Smooth muscle cell (in vitro differentiated cells): ENCODE measurements around the gene PXT1. TPM values are rescaled to one million over a fixed set of nuclear protein-coding genes. Genes with fewer than 3 reads are reported as not detected.

Source experiments
- DNase-seq: peaks from one replicate; lab custom pipeline; 2025; ENCODE audit not compliant: unreplicated experiment; lab: John Stamatoyannopoulos, UW
- H2AFZ ChIP-seq: fragments of 200-600 bp; sonication (generic); 2 replicates; pipeline ENCODE4 v1.6.0; 2016; ENCODE audit warnings: antibody characterized with exemption, low read depth, mild to moderate bottlenecking
- H3F3A ChIP-seq: fragments of 200-600 bp; sonication (generic); 2 replicates; pipeline ENCODE4 v1.6.0; 2017; ENCODE audit warnings: antibody characterized with exemption, low read depth
- H3K27ac ChIP-seq: fragments of 200-600 bp; sonication (generic); 2 replicates; pipeline ENCODE4 v1.5.1; 2016; ENCODE audit warnings: low read depth, mild to moderate bottlenecking
- H3K27me3 ChIP-seq: fragments of 200-600 bp; sonication (generic); 2 replicates; pipeline ENCODE4 v1.6.1; 2016; ENCODE audit warnings: low read depth, mild to moderate bottlenecking
- H3K36me3 ChIP-seq: fragments of 200-600 bp; sonication (generic); 2 replicates; pipeline ENCODE4 v1.5.1; 2016; ENCODE audit warnings: low read depth
- H3K4me1 ChIP-seq: fragments of 200-600 bp; sonication (generic); 2 replicates; pipeline ENCODE4 v1.5.1; 2016; ENCODE audit warnings: low read depth
- H3K4me2 ChIP-seq: fragments of 200-600 bp; sonication (generic); 2 replicates; pipeline ENCODE4 v1.6.0; 2016; ENCODE audit warnings: mild to moderate bottlenecking
- H3K4me3 ChIP-seq: fragments of 200-600 bp; sonication (generic); 2 replicates; pipeline ENCODE4 v1.5.1; 2016; ENCODE audit warnings: mild to moderate bottlenecking
- H3K79me2 ChIP-seq: fragments of 200-600 bp; sonication (generic); 2 replicates; pipeline ENCODE4 v1.6.0; 2016; ENCODE audit warnings: low read depth, mild to moderate bottlenecking
- H3K9ac ChIP-seq: fragments of 200-600 bp; sonication (generic); 2 replicates; pipeline ENCODE4 v1.6.0; 2016; ENCODE audit warnings: low read depth
- H3K9me3 ChIP-seq: fragments of 200-600 bp; sonication (generic); replicated peaks from 2 replicates; pipeline ENCODE4 v1.5.1; 2016; ENCODE audit warnings: low read depth
- H4K20me1 ChIP-seq: fragments of 200-600 bp; sonication (generic); 2 replicates; pipeline ENCODE4 v1.6.0; 2016; ENCODE audit warnings: low read depth
- CTCF ChIP-seq: fragments of 200-600 bp; sonication (generic); IDR thresholded peaks from 2 replicates; pipeline ENCODE4 v1.5.1; 2017; ENCODE audit warnings: borderline replicate concordance, mild to moderate bottlenecking, antibody characterized with exemption; ENCODE audit not compliant: insufficient read depth, poor library complexity, severe bottlenecking
- WGBS: methylation state at CpG from one replicate; pipeline ENCODE4 v1.1.7; 2016; ENCODE audit warnings: low lambda C conversion rate; 5-methylcytosine and 5-hydroxymethylcytosine counted together
- polyA plus RNA-seq: library from polyadenylated mRNA; unstranded; fragments of >200 nt; fragmentation: Nextera tagmentation; extraction: Ambion mirVana; gene quantifications from 2 replicates; pipeline ENCODE4 v1.2.1, GENCODE V29; 2016
- total RNA-seq: library from RNA; depleted of rRNA; stranded (reverse); fragments of >200 nt; gene quantifications from 2 replicates; pipeline ENCODE4 v1.2.3, GENCODE V29; 2014

The PXT1 gene
- total and polyA plus RNA-seq, 2 experiments from 2014 or later, result not detected

GRCh38 chr6:36347621-36348020, 95.0 kb downstream of the PXT1 start:
- Histone ChIP-seq H3K27me3 (no peaks in the 10 kb centered on the region), H3K9me3 (no peaks in the 10 kb centered on the region), H3K36me3 (no peaks in the 10 kb centered on the region), H3K4me1 (peaks cover 5% of the 10 kb centered on the region), H3K79me2 (no peaks in the 10 kb centered on the region), H3K4me3 (no peak overlapping the region), H3K9ac (no peak overlapping the region), H2AFZ (no peak overlapping the region), H3K27ac (no peak overlapping the region), H3F3A (peaks cover 25% of the 10 kb centered on the region), H3K4me2 (no peak overlapping the region), H4K20me1 (no peaks in the 10 kb centered on the region)
- no peak for TF ChIP-seq CTCF
- WGBS, result 50% methylated on average over 4 of the region's 4 CpGs
- DNase-seq, result no peak

GRCh38 chr6:36346486-36347273, 96.0 kb downstream of the PXT1 start:
- Histone ChIP-seq H2AFZ (no peak overlapping the region), H3K4me2 (peak overlapping the region; percentile 40), H3K4me3 (no peak overlapping the region), H3K9me3 (no peaks in the 10 kb centered on the region), H3K27me3 (no peaks in the 10 kb centered on the region), H4K20me1 (no peaks in the 10 kb centered on the region), H3K9ac (peak overlapping the region; percentile 2), H3F3A (peaks cover 25% of the 10 kb centered on the region), H3K27ac (peak overlapping the region; percentile 71), H3K4me1 (peaks cover 5% of the 10 kb centered on the region), H3K79me2 (no peaks in the 10 kb centered on the region), H3K36me3 (no peaks in the 10 kb centered on the region)
- TF ChIP-seq CTCF, result no peak
- WGBS, result 91% methylated on average over 20 of the region's 20 CpGs
- DNase-seq, result no peak

- Histone ChIP-seq H3K36me3 (no peaks in the 10 kb centered on the region), H3K79me2 (no peaks in the 10 kb centered on the region), H3K9me3 (no peaks in the 10 kb centered on the region), H3K4me2 (peak overlapping the region; percentile 40), H4K20me1 (no peaks in the 10 kb centered on the region), H3K27me3 (no peaks in the 10 kb centered on the region), H3K4me3 (no peak overlapping the region), H3K27ac (peak overlapping the region; percentile 71), H3F3A (peaks cover 17% of the 10 kb centered on the region), H3K9ac (peak overlapping the region; percentile 2), H3K4me1 (peaks cover 5% of the 10 kb centered on the region), H2AFZ (peak overlapping the region; percentile 51)
- DNase-seq, result peak; percentile 30
- no peak for TF ChIP-seq CTCF
- 72% methylated on average over 13 of the region's 13 CpGs for WGBS
These were observed 96.8 kb downstream of the PXT1 start for GRCh38 chr6:36345681-36346466.
